HG03460 (cell line): ENCODE results near the gene SNX24.
"Not testable (repeated sequence)": the region's sequence is repeated elsewhere in the genome, so short reads cannot be mapped to it uniquely, and the experiment has no call there.

ENCODE experiments used
- ATAC-seq: cut with Tn5 transposase; IDR thresholded peaks from one replicate; pipeline ENCODE4 v1.9.1; 2021; ENCODE audit not compliant: unreplicated experiment

SNX24 gene

DNA sequence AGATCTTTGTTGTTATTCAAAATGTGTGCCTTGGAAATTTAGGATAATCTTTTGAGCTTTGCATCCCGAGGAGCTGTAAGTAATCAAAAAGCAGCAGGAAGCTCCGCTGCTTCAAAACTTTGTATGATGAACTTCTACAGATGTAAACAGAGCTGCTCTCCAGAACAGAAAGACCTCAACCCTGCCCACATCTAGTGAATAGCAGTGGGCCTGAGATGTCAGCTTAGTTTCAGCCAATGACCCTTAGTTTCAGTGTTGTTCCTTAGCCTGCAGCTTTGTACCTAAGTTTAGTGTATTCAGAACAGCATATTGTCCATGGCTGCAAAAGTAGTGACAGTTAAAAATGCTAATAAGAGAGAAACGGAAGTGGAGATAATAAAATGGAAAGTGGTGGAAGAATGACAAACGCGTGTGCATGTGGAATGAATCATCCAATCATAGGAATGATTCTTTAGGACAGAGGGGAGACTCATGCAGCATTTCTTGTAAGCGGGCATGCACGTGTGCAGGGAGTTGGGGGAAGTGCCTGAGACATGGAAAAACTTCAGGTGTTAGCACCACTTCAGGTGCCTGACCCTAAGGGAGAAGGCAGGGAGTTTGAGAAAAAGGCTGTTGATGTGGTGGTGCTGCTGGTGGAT lies 24.9 kb downstream of the SNX24 start:
- ATAC-seq: no peak

DNA sequence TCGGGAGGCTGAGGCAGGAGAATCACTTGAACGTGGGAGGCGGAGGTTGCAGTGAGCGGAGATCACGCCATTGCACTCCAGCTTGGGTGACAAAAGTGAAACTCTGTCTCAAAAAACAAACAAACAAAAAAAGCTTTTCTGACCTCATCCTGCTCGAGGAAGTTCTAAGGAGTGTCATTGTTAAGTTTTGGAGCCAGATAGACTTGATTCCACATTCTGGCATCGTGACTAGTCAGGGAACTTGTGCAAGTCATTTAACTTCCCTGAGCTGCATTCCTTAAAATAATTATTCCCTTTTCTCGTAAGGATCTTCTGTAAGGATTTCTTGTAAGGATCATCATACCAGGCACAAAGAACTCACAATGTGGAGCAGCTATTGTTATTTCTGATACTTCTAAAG lies 26.2 kb downstream of the SNX24 start:
- no peak for ATAC-seq

DNA sequence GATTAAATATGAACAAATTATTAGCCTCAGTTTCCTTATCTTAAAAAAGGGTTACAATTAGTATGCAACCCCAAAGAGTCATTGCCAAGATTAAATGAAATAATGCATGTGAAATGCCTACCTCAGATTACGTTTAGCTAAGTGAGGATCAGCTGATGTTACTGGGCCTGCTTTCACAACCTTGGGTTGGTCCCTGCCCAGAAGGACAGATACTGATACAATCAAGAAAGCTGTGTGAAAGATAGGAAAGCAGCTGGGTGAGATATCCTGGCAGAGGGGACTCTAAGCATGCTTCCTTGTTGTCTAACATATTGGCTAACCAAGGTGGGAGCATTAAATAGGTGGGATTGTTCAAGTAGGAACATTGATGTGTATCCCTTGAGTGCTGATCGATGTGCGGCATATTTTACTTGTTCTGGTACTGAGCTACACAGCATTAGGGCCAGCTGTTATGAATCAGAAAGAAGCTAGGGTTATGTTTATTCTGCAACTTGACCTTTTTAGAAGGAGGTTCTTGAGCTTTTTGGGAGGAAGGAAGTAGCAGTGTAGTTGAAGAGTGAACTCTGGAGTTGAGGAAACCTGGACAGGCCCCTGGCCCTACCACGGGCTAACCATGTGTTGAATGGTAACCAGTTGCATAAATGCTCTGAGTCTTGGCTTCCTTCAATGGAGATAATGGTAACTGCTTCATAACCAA lies 28.9 kb downstream of the SNX24 start:
- ATAC-seq: no peak

DNA sequence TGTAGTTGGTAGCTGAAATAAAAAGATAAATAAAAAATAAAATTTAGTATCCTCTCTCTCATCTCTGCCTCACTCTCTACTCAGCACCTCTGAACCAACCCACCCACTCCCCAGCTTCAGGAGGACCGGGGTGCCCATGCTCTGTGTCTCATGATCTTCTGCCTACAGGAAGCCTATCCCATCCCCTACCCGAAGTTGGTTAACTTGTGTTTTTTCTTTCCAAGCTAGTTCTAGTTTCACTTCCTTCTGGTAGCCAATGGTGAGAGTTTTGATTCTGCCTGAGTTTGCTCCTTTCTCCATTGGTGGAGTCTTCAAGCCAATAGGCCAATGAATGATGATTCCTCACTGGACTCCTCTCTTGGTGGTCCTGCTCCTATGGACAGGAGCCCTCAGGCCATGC lies 32.1 kb downstream of the SNX24 start:
- ATAC-seq: no peak

DNA sequence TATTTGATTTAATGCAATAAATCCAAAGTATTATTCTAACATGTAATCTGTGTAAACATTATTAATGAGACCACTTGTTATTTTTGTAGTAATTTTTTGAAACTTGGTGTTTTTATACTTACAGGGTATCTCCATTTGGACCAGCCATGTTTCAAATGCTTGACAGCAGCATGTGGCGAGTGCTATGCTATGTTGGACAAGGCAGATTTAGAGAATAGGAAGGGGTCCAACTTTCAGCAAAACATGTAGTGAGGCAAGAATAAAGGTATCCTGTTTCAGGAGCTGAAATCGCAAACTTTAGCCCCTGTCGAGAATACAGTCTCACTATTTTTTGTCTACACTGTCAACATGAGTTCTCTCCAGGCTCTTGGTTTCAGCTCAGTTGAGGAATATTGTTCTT lies 33.7 kb downstream of the SNX24 start:
- no peak for ATAC-seq

DNA sequence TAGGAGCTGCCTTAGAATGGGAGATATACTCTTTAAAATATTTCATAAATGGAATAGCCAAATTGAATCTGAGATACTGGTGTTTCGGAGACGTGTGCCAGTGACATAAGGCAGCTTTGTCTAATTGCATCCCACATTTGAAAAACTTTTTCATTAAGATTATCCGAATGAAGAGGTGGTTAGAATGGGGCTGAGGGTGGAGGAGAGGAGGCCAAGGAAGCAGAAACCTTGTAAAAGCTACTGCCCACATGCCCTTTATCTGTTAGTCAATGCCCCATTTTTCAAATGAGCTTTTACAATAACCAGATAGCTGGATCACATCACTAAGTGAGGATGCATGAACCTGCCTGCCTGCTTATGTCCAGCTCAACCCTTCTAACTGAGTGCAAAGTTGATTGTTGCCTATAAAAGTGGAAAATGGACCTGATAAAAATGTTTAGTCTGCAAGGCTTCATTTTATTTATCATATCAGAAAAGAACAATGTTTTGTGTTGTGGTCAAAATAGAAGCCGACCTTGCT lies 34.8 kb downstream of the SNX24 start:
- no peak for ATAC-seq

DNA sequence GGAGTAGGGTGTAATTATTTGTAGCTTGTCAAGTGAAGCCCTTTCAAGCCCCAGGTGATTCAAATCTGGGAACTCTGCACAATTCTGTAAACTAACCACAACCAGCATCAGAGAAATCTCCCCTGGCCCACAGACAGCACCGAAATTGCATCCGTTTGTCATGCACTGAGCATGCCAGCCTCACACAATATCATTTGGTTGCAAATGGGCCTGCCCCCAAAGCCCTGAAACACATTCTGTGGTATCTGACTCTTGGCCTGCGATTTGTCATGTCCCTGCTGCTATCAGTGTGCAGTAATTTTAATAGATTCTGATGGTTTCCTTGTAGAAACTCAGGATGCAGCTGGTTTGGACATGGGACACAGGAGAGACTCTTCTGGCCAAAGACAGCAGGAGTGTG lies 35.3 kb downstream of the SNX24 start:
- peak; percentile 73 for ATAC-seq

DNA sequence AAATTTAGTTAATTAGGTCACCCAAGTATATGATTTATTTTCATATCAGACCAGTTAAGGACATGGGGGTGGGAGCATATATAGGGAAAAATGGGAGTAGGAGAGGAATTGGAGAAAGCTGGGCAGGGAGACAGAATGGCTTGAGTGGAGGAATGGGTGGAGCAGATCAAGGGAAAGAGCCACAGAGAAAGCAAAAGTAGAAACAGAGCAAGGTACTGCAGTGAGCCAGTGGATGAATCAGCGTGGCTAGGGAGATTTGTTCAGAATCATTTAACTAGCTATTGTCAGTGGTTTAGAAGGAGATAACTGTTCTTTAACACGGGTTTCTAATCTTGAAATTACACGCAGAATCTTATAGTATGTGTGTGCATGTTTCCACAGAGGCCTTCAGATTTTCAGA lies 37.4 kb downstream of the SNX24 start:
- ATAC-seq: no peak

DNA sequence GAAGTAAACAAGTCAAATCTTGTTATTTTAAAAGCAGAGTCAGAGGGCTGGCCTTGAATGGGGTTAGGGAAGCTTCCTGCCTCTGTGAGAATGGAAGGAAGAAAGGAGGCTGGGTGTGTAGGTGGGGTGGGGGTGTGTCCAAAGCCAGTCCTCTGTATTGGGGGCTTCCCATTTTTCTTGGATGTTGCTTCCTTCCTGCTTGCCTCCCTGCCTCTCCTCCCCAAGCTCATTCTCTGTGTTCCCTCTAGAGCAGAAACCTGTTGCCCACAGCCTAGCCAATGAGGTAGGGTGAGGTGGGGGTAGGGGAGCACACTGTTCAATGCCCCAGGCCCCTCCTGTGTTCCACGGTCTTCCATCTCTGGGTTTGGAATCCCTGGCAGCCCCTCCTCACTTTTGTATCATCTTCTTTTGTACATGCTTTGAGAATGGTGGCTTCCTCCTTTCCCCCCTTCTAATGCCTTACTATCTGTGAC lies 39.7 kb downstream of the SNX24 start:
- ATAC-seq: no peak

DNA sequence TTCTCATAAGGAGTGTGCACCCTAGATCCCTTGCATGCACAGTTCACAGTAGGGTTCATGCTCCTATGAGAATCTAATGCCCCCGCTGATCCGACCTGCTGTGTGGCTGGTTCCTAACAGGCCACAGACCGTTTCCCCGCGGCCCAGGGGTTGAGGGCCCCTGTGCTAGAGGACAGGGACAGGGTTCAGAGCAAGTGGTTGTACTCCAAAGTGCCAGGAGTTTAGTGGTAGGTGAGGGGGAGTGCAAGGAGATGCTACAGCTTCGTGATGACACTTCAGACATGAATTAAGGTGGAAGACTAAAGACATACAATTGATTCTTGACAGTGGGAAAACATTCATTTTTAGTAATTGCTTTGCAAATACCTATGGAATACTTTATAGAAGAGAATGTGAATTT lies 40.5 kb downstream of the SNX24 start:
- ATAC-seq: no peak

DNA sequence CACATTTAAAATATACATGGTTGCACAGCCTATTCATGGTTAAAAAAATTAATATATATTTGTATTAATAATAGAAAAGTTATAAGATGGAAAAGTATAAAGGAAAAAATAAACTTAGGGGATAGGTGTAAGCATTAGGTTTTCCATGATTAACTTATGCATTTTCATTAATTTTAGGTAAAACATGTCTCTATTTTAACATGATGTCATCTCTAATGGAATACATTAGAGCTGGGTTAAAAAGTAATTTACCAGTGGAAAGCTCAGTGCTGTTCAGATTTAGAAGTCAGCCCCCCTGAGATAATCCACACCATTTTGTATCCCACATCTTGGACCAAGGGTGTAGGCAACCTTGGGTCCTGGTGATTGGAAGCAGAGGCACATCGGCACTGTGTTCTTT lies 49.7 kb downstream of the SNX24 start:
- no peak for ATAC-seq

DNA sequence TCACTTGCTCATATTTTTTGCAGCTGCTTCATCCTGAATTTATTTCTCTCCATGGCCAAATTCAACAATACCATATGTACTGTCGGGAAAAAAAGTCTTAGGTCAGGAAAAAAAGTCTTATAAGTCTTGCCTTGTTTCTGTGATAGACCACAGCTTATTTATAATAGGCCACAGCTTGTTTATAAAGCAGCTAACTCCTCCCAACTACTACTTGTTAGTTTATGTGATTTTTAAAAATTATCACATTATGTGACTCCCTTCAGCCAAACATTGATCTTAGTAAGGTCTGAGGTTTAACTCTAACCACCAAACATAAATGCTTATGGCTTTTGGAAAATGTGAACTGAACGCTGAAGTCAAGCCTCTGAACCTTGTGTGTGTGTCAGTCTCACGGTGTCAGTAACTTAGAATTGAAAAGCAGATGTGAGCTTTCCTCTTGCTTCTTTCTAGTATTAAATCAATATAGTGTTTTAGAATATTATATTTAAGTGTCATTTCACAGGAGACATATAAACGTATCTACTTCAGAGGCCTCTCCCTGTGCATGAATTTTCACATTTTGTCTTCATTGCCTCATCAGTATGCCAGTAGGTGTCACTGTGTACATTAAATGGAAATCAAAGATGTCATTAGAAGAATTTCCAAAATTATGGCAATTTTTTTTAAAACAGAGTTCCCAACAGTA lies 51.3 kb downstream of the SNX24 start:
- no peak for ATAC-seq

DNA sequence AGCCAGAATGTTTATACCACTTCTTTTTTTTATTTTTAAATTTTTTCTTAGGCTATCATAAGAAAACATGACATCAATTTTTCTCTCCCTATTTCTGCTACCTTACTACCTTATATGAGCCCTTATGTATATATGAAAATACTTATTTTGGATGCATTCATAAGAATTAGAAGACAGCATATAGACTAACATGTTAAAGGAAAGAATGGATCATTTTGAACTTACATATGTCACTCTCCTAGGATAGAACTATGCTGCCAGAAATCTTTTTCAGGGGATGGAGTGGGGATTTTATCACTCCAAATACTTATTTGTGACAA lies 51.8 kb downstream of the SNX24 start:
- ATAC-seq: no peak

DNA sequence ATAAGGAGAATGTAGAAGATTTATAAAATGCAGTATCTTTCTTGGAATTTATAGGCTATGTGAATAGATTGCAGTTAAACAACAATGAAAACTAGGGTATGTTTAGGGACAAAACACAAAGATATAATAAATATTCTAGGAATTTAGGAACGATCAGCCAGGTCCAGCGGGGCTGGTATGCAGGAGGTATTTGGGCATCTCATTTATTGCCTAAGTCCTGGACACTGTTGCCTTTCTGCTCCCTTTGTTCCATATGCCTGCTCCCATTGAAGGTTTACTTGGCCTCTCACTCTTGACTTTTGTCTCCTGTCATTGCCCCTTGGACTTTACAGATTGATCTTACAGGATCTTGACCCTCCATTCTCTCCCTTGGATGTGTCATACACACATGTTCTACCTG lies 55.9 kb downstream of the SNX24 start:
- ATAC-seq: no peak

DNA sequence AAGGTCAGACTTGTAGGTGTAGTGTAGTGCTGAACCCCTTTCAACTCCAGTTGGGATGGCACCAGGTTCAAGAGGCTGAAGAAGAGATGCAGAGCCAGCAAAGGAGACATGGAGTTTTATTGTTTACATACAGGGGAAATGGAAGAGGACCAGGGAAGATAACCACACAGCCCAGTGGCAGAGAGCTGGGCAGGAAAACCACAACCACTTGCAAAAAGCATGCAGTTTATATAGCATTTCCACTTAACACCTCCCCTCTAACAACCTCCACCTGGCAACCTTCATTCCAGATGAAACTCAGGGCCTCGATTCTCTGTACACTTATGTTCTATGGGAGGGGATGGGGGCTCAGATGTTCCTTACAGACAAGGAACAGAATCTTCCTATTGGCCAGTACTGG lies 56.9 kb downstream of the SNX24 start:
- ATAC-seq: no peak

DNA sequence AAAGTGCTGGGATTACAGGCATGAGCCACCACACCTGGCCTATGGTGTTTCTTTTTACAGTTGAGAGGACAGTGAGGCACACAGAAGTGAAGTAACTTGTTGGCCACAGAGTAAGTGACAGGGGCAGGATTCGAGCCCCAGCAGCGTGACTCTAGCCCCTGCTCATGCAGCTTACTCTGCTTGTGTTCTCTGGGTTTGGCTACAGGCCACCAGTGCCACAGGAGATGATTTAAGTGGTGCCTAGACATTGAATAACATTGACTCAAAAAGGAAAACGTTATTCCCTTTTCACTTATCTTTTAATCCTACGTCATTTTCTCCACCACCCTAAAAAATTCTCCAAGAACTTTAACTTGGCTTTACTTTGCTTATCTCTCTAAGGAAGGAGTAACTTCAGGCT lies 61.4 kb downstream of the SNX24 start:
- ATAC-seq: no peak

DNA sequence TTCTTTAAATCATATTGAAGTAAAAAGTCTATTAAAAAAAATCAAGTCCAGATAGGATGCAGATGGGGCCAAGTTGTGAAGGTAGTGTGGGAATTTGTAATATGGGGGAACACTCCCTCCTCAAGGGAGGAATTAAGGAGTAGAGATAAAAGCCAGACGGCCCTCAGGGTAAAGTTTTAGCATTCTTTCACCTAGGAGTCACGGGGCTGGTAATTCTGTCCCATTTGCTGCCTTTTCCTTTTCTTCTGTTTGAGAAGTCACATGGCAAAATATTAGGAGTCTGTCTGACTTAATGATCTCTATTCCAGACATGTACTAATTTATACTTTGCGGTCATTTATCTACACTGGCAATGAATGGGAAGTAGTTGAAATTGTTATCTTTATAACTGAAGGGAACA lies 61.9 kb downstream of the SNX24 start:
- ATAC-seq: no peak

DNA sequence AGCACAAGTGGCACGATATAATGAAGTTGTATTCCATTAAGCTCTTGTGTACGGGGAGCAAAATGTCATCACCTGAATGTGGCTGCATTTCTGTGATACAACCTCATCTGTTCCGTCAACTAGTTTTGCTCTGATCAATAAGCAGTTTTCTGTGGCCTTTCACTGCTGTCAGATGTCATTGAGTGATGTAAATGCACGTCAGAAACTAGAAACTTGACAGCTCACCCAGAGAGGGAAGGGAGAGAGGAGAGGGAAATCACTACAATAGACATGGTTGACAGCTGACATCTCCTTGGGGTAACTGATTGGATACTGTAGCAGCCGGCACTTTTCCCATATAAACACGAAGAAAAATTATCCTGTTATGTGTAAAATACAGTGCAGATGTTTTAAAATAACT lies 62.7 kb downstream of the SNX24 start:
- no peak for ATAC-seq

DNA sequence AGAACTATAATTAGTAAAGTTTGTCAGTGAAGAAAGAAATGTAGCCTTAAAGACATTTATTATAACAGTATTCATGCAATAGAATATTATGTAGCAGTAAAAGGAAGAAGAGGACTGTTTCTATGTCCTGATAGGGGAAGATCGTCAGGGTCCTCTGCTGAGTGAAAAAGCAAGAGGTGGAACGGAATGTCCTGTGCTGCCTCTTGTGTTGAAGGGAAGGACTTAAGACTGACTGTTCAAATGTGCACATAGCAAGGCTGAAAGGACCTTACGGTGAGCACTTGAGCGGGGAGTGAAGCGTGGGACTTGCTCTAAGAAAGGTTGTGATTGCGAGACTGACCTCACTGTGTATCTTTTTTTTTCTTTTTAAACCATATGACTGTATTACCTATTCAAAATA lies 63.2 kb downstream of the SNX24 start:
- ATAC-seq: no peak

DNA sequence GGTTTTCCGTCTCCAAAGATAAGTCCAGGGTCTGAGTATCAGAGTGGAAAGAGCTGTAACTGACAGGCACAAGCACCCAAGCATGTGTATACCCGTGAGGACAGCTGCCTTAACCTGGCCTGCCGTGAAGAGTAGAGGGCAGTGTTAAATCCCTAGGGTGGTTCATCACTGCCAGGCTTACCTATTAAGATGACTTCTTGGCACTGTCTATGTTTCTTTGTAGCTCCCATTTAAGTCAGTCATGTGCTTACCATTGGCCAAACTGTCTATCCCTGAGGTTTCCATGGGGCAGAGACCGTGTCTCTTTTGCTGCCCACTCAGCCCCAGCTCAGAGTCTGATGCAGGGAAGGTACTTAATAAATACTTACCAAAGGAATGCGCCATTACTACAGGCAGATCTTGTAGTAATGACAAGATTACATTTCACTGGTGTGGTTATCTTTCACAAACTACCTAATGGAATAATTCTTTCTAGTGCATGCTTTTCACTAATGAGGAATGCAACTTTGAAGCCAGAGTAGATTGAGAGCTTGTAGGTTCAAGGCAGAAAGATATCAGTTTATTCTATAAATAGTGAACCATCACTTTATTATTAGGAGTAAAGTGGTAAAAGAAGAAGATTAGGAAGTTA lies 64.2 kb downstream of the SNX24 start:
- ATAC-seq: no peak

DNA sequence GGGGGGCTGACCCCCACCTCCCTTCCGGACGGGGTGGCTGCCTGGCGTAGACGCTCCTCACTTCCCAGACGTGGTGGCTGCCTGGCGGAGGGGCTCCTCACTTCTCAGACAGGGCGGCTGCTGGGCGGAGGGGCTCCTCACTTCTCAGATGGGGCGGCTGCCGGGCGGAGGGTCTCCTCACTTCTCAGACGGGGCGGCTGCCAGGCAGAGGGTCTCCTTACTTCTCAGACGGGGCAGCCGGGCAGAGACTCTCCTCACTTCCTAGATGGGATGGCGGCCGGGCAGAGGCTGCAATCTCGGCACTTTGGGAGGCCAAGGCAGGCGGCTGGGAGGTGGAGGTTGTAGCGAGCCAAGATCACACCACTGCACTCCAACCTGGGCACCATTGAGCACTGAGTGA lies 68.0 kb downstream of the SNX24 start:
- ATAC-seq: not testable (repeated sequence)
